GM18870 (cell line): ENCODE measurements around the gene GLMP.

ENCODE experiments used
- ATAC-seq: cut with Tn5 transposase; IDR thresholded peaks from one replicate; pipeline ENCODE4 v1.9.1; 2021; ENCODE audit warnings: moderate library complexity; ENCODE audit not compliant: unreplicated experiment

GLMP gene

GRCh38 chr1:156286061-156286460 lies 9.4 kb downstream of the GLMP start:
- no peak for ATAC-seq

- ATAC-seq, result no peak
These were observed 10.0 kb downstream of the GLMP start for GRCh38 chr1:156285437-156285836.

DNA sequence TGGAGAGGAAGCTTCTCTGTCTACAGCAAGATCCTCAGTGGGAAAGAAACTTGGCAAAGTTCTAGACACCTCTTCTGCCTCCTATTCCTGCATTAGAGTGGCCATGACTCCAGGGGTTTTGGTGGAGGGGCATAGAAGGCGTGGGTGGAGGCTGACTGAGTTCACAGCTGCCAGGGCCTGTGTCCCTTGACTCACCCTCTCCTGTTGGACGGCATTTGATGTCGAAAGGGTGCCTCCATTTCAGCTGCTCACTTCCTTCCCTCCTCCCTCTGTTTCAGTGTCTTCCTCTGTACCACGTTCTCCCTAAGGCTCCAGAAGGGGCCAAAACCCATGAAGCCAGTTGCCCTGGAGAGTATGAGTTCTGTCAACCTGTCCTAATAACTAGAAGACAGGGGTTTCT lies 10.7 kb downstream of the GLMP start:
- ATAC-seq, result no peak

DNA sequence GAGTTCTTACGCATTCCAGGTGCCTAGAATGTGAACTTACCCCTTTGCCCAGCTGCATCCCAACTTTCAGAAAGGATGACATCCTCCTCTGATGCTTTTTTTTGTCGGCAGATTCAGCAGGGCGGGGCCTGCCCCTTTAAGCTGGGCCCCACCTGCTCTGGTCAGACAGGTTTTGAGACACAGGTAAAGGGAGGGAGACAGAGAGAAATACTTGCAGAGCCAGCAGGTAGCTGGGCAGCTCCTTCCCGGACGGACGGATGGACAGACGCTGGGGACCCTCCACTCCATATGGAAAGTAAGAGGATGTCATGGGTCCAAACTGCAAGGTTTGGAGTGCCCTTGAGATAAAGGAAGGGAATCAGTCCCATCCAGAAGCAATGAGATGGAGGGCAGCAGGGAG lies 11.4 kb downstream of the GLMP start, which contains the start of gene TMEM79:
Gene TMEM79, plus strand, starts transcription at position 214 of the 400 bp plus-strand sequence. CDS start 902 bp downstream, outside the sequence.
- no peak for ATAC-seq

DNA sequence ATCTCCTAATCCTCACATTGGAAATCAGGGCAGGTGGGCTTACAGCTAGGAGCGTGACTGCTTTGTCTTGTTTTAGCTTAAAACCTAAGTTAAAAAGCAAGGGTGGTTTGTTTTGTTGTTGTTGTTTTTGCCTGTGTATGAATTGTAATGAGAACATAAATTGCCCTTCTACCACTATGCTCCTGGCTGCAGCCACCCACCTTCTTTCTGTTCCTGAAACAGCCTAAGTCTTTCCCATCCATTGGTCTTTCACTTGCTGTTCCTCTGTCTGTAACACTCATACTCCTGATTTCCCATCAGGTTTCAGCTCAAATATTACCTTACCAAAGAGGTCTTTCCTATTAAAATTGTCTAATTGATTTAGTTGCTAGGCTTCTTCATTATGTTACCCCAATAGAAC lies 12.0 kb downstream of the GLMP start:
- ATAC-seq, result no peak

DNA sequence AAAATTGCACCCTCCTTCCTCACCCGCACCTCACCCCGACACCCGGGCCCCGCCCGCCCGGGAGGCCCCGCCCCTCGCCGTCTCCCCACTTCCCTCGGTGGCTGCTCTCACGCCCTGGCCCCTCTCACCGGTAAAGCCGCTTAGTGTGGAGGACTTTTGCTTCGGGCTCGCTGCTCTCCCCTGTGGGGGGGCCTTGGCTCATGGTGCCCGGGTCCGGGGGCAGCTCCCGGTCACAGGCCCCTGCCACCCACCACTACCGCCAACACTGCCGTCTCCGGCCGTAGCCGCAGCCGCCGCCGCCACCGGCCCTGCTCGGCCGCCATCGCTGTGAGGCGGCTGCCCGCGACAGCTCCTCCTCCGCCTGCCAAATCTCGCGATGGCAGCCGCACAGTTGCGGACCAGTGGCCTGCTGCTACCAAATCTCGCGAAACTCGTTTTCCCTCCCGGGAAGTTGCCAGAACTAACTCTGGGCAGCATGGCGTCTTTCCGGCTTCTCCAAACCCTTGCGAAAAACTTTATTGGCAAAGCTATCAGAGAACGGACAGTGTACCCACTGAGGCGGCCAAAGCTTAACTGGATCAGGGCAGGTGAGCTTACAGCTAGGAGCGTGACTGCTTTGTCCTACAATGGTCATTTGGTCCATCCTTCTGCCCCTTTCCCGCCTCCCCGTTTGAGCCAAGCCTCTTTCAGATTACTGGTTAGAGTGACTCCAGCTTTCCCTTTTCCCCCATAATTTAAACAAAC lies 12.8 kb downstream of the GLMP start, which contains the start of gene SMG5:
Gene SMG5, minus strand, starts transcription at position 347 of the 744 bp plus-strand sequence. Its CDS starts 145 bp downstream, at position 202.
- peak; percentile 66 for ATAC-seq

GRCh38 chr1:156281693-156282478 lies 13.6 kb downstream of the GLMP start:
- ATAC-seq, result no peak

DNA sequence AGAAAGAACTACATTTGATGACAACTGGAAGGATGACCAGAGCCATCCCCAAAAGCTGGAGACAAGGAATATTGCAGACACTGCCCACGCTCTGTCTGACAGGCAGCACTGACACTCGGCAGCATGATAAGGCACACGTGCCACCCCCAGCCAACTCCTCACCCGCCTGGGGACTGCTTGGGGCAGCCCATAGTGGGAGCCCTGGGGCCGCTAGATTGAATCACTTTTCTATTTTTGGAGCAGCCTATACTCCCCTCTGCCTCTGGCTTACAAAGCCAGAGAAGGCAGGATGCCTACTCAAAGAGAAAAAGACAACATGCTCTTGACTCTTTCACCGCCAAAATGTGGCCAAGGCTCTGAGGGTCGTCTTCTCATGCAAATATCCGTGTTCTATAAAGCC lies 14.2 kb downstream of the GLMP start:
- no peak for ATAC-seq

- ATAC-seq, result no peak
These were observed 15.6 kb downstream of the GLMP start for GRCh38 chr1:156279837-156280236.

DNA sequence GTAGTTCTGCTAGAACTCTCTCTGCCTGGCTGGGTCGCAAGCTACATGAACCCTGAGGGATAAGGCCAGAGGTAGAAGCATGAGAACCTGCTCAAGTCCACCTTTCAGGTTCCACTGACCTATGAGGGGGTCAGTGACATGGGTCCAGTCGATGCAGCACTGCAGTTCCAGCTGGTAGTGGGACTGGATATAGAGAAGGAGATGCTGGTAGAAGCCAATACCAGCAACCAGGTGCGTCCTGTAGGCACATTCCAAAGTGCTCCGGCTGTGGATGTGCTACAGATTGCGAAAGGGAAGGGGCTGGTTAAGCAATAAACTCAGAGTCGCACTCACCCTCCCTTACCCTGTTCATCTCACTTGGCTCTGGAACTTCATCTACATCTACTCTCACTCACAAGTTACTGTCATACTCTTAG lies 18.5 kb downstream of the GLMP start:
- no peak for ATAC-seq

- ATAC-seq, result no peak
These were observed 18.9 kb downstream of the GLMP start for GRCh38 chr1:156276532-156276931.

DNA sequence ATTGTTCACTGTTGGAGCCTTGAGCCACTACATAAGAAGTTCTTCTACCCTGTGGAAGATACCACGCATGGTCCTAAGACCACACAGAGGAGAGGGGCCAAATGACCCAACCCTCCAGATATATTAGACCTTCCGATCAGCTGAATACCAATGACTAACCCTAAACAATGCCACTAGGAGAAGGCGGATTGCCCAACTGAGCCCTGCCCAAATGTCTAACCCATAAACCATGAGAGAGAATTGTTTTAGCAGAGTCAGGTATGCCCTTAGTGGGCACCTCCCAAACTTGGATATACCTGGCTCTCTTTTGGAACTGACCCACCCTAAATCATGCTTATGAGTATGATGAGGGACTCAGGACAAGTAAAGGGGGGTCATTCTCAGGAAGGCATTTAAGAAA lies 25.2 kb downstream of the GLMP start:
- no peak for ATAC-seq

DNA sequence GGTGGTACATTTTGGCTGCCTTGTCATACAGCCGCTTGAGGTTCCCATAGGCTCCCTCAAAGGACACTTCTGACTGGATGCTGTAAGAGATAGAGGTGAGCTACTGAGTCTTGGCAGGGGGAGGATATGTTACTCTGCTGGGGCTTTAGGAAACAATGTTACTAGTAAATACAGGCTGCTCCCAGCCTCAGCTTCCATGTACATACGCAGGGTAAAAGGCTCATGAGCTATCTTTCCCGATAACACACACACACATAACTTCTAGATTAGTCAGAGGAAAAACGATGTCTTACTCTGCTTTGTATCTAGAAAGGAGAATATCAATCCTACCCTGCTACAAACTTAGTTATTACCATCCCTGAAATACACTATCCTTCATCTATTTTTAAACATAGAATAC lies 27.1 kb downstream of the GLMP start:
- no peak for ATAC-seq

- ATAC-seq, result no peak
These were observed 29.4 kb downstream of the GLMP start for GRCh38 chr1:156266051-156266450.

DNA sequence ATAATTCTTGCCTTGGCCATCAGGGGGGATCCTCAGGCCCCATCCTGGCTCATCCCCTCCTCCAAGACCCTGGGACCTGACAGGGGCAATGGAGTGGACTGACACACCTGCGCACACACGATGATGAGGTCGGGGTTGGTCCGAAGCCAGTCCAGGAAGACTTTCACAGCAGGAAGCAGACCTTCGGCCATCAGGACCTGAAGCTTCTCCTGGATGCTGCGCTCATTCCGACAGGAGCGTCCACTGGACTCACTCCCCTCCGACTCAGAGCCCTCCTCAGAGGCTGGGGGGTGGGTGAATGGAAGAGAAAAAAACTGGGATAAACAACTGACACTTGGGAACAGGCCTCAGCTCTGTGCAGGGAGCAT lies 32.2 kb downstream of the GLMP start:
- no peak for ATAC-seq

- no peak for ATAC-seq
These were observed 32.8 kb downstream of the GLMP start for GRCh38 chr1:156262461-156263287.

DNA sequence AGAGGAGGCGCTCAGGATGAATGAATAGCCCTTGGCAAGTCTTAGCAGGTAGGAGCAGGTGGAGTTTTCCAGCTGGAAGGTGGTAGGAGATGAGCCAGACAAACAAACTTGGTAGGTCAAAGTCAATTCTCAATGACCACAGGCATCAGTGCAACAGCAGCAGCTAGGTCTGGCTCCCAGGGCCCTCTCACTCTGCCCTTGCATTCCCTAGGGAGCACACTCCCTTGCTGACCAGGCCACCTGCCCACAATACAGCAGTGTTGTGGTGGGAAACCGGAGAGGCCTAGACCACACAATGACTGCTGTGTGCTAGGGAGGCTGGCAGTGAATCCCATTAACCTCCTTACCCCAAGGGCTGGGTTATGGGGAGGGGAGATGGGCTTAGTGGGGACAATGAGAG lies 34.6 kb downstream of the GLMP start:
- ATAC-seq, result no peak

DNA sequence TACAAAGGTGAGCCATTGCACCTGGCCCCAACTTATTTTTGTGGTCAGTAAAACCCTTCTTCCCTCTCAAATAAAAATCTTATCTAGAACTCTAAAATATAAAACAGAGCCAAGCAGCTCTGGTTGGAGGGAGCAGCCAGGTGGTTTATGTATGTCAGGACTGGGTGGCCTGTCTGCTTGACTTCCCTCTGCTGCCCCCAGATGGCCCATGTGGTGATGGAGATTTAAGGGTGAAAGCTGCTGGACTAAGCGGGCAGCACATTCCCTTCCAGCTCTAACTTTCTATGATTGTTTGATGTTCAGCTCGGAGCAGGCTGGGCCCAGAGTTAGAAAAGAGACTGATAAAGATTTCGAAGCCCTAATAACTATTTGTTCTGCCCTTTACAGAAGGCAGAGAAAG lies 35.7 kb downstream of the GLMP start:
- no peak for ATAC-seq

- ATAC-seq, result no peak
These were observed 36.6 kb downstream of the GLMP start for GRCh38 chr1:156258859-156259258.

DNA sequence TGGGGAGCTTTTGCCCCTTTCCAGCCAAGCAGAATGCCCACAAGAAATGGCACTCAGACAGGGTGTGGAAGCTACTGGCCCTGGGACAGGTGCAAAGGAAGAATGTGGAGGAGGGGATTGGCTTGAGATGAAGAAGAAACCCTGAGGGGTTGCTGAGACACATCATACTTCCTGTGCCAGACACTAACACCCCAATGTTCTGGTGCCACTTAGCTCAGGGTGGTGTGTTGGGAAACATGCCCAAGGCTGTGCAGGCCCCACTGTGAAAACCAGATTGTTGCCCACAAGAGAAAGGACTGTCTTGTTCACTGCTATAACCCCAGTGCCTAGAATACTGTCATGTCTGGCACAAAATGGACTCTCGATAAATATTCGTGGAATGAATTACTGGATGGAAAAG lies 37.8 kb downstream of the GLMP start:
- no peak for ATAC-seq

GRCh38 chr1:156253634-156254033 lies 41.8 kb downstream of the GLMP start:
- ATAC-seq, result no peak
